HEK293T (cell line): ENCODE measurements around the gene GRK6.

Experiments used
- ARNT ChIP-seq: fragments of 450-650 bp; IDR thresholded peaks from 2 replicates; pipeline ENCODE4 v1.6.1; 2017; ENCODE audit warnings: mild to moderate bottlenecking
- BHLHE40 ChIP-seq: fragments of 450-650 bp; IDR thresholded peaks from 2 replicates; pipeline ENCODE4 v1.6.1; 2016; ENCODE audit warnings: mild to moderate bottlenecking, moderate library complexity, borderline replicate concordance
- FOXA1 ChIP-seq: fragments of 450-650 bp; IDR thresholded peaks from 2 replicates; pipeline ENCODE4 v1.6.1; 2016; ENCODE audit warnings: mild to moderate bottlenecking
- FOXM1 ChIP-seq: fragments of 450-650 bp; IDR thresholded peaks from 2 replicates; pipeline ENCODE4 v1.6.1; 2017; ENCODE audit warnings: mild to moderate bottlenecking, borderline replicate concordance
- HDGF ChIP-seq: fragments of 450-650 bp; IDR thresholded peaks from 2 replicates; pipeline ENCODE4 v1.6.1; 2017; ENCODE audit warnings: antibody characterized with exemption, borderline replicate concordance
- LEF1 ChIP-seq: fragments of 450-650 bp; IDR thresholded peaks from 2 replicates; pipeline ENCODE4 v1.6.1; 2017; ENCODE audit warnings: mild to moderate bottlenecking, borderline replicate concordance
- NFRKB ChIP-seq: fragments of 450-650 bp; IDR thresholded peaks from 2 replicates; pipeline ENCODE4 v1.6.1; 2016; ENCODE audit warnings: mild to moderate bottlenecking, moderate library complexity
- SP1 ChIP-seq: fragments of 450-650 bp; IDR thresholded peaks from 2 replicates; pipeline ENCODE4 v1.6.1; 2017
- SUZ12 ChIP-seq: fragments of 450-650 bp; IDR thresholded peaks from 2 replicates; pipeline ENCODE4 v1.6.1; 2016; ENCODE audit warnings: mild to moderate bottlenecking
- ZNF384 ChIP-seq: fragments of 450-650 bp; IDR thresholded peaks from 2 replicates; pipeline ENCODE4 v1.6.1; 2016
- TF ChIP-seq, protein P1 (sequence below): fragments of 450-650 bp; IDR thresholded peaks from 2 replicates; pipeline ENCODE4 v1.6.1; 2016

DNA sequence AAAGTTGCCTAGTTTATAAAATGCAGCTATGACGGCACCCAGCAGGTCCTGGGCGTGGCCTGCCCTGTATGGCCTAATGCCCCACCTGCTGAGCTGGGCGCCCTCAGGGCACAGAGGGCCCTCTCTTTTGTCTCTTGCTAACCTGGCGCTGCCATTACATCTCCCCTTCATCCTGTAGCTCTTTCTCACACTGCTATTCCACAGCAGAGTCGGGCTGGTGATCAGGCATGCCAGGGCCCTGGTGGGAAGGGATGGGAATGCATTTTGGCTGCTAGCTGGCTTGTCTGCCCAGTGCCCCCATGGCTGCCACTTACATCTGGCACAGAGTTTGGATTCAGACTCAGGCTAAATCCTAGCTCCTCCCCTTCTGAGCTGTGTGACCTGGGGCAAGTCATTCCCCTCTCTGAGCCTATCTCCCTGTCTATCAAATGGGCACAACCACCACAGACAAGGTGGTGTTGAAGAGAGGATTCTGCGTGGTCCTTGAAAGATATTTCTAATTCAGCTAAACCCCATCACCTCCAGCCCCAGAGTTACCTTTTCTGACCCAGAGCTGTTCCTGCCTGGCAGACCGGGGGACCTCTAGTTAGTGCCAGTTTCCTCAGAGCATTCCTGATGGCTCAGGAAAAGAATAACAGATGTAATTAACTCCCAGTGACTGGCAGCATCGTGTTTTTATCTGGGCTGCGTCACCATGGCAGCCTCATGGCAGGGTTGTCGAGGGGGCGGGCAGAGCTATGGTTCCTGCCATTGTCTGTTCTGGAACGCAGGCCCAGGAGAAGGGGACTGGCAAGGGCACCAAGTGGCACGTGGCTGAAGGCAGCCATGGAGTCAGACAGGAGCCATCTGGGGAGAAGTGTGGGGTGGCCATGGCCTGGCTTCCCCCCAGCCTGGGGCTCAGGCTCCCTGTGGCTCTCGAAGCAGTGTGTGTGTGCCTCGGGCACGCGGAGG is 26.5 kb downstream of the GRK6 start:
- TF ChIP-seq FOXA1, result no peak
- TF ChIP-seq SP1, result no peak
- no peak for TF ChIP-seq ARNT
- TF ChIP-seq, protein P1, sequence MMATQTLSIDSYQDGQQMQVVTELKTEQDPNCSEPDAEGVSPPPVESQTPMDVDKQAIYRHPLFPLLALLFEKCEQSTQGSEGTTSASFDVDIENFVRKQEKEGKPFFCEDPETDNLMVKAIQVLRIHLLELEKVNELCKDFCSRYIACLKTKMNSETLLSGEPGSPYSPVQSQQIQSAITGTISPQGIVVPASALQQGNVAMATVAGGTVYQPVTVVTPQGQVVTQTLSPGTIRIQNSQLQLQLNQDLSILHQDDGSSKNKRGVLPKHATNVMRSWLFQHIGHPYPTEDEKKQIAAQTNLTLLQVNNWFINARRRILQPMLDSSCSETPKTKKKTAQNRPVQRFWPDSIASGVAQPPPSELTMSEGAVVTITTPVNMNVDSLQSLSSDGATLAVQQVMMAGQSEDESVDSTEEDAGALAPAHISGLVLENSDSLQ, result no peak; the same call in 1 of the 2 replicates
- no peak for TF ChIP-seq BHLHE40
- no peak for TF ChIP-seq NFRKB
- no peak for TF ChIP-seq SUZ12
- no peak for TF ChIP-seq ZNF384
- TF ChIP-seq FOXM1, result no peak
- no peak for TF ChIP-seq LEF1
- no peak for TF ChIP-seq HDGF
